GM12878 (cell line): ENCODE data around the gene SLC6A9. TPM values are rescaled to one million over a fixed set of nuclear protein-coding genes. Genes with fewer than 3 reads are reported as not detected.

ENCODE experiments used
- ATAC-seq: fragments of 200-7000 bp; cut with Tn5 transposase; 3 replicates; pipeline ENCODE4 v1.9.1; 2020; ENCODE audit warnings: mild to moderate bottlenecking, moderate library complexity
- BruUV-seq: library from RNA; stranded (reverse); fragments of 400-500 nt; replicated peaks from 2 replicates; lab custom pipeline; 2021; lab: Mats Ljungman, UMichigan
- CTCF ChIA-PET: fragments of 300-600 bp; sonication (Branson Sonifier 250); formaldehyde crosslinking; extraction: SDS; loops from one replicate; lab custom pipeline; 2021; ENCODE audit warnings: inconsistent platforms; lab: Yijun Ruan, JAX
- POLR2A ChIA-PET: fragments of 350-600 bp; formaldehyde crosslinking; extraction: SDS; loops from one replicate; lab custom pipeline; 2021; ENCODE audit warnings: inconsistent platforms; lab: Charles Lee
- RAD21 ChIA-PET: fragments of 300-600 bp; sonication (Branson Sonifier 250); formaldehyde crosslinking; loops from one replicate; lab custom pipeline; 2023; ENCODE audit warnings: antibody characterized with exemption; ENCODE audit not compliant: unreplicated experiment; lab: Charles Lee
- SMC1A ChIA-PET: fragments of 300-600 bp; sonication (Branson Sonifier 250); formaldehyde crosslinking; loops from one replicate; lab custom pipeline; 2023; ENCODE audit not compliant: unreplicated experiment, uncharacterized antibody; lab: Charles Lee
- DNase-seq: peaks from one replicate; pipeline ENCODE4 v3.0.0-alpha.2; 2011; ENCODE audit warnings: low read depth, low spot score
- FAIRE-seq: peaks from 3 replicates; lab custom pipeline; 2011; peaks lifted over from hg19 to GRCh38; lab: Jason Lieb, UNC
- H2AFZ ChIP-seq: 2 replicates; pipeline ENCODE4 v1.6.0; 2011; ENCODE audit warnings: low read depth, low read length, control low read depth; ENCODE audit not compliant: control insufficient read depth
- H3K27ac ChIP-seq: 2 replicates; pipeline ENCODE4 v1.5.1; 2011; ENCODE audit warnings: control low read depth; ENCODE audit not compliant: control insufficient read depth, insufficient read depth
- H3K27me3 ChIP-seq, 2 experiments: replicated peaks in 1 of 2; 2 replicates each; pipeline versions ENCODE4 v1.6.0 to v1.6.1; 2011; ENCODE audit warnings: low read length in 1 of 2; ENCODE audit not compliant: control insufficient read depth in 2 of 2, insufficient read depth in 2 of 2
- H3K36me3 ChIP-seq, 2 experiments: 2 replicates each; pipeline ENCODE4 v1.5.1; 2011; ENCODE audit warnings: low read length in 1 of 2; ENCODE audit not compliant: control insufficient read depth in 2 of 2, insufficient read depth in 2 of 2
- H3K4me1 ChIP-seq: 2 replicates; pipeline ENCODE4 v1.6.1; 2011; ENCODE audit warnings: mild to moderate bottlenecking, low read length, moderate library complexity, mixed read lengths; ENCODE audit not compliant: control insufficient read depth, insufficient read depth
- H3K4me2 ChIP-seq: 2 replicates; pipeline ENCODE4 v1.6.0; 2011; ENCODE audit warnings: control low read depth; ENCODE audit not compliant: control insufficient read depth, insufficient read depth
- H3K4me3 ChIP-seq: fragments of 200-600 bp; sonication (generic); 2 replicates; pipeline ENCODE4 v1.5.1; 2016
- H3K79me2 ChIP-seq: 2 replicates; pipeline ENCODE4 v1.6.0; 2011; ENCODE audit warnings: low read length; ENCODE audit not compliant: control insufficient read depth, insufficient read depth
- H3K9ac ChIP-seq: 2 replicates; pipeline ENCODE4 v1.8.0; 2011; ENCODE audit warnings: low read length, control low read depth, mixed read lengths; ENCODE audit not compliant: control insufficient read depth, insufficient read depth
- H3K9me3 ChIP-seq: replicated peaks from 3 replicates; pipeline ENCODE4 v1.5.1; 2011; ENCODE audit warnings: mild to moderate bottlenecking, low read length; ENCODE audit not compliant: control insufficient read depth, insufficient read depth
- H4K20me1 ChIP-seq: 2 replicates; pipeline ENCODE4 v1.6.0; 2011; ENCODE audit not compliant: control insufficient read depth, insufficient read depth
- ATF7 ChIP-seq: fragments of 450-650 bp; IDR thresholded peaks from 2 replicates; pipeline ENCODE4 v1.6.1; 2016; ENCODE audit warnings: low read depth, mild to moderate bottlenecking
- GATAD2B ChIP-seq: fragments of 450-650 bp; conservative IDR thresholded peaks from 2 replicates; pipeline ENCODE4 v1.6.1; 2017; ENCODE audit warnings: low read depth, mild to moderate bottlenecking, moderate library complexity
- HDAC2 ChIP-seq: fragments of 200-600 bp; sonication (generic); IDR thresholded peaks from 2 replicates; pipeline ENCODE4 v1.6.1; 2017
- KAT2A ChIP-seq: conservative IDR thresholded peaks from 2 replicates; pipeline ENCODE4 v1.6.1; 2011; ENCODE audit warnings: low read depth, low read length; ENCODE audit not compliant: control insufficient read depth
- KLF5 ChIP-seq: fragments of 450-650 bp; IDR thresholded peaks from 2 replicates; pipeline ENCODE4 v1.6.1; 2014; ENCODE audit warnings: mild to moderate bottlenecking; ENCODE audit not compliant: partially characterized antibody
- MYC ChIP-seq: IDR thresholded peaks from 2 replicates; pipeline ENCODE4 v1.6.1; 2011; ENCODE audit warnings: mild to moderate bottlenecking, low read length, moderate library complexity, inconsistent platforms; ENCODE audit not compliant: insufficient read depth, insufficient replicate concordance, insufficient read length, severe bottlenecking
- RBBP5 ChIP-seq: fragments of 200-600 bp; sonication (generic); conservative IDR thresholded peaks from 2 replicates; pipeline ENCODE4 v1.6.1; 2016
- SIX5 ChIP-seq: IDR thresholded peaks from 2 replicates; pipeline ENCODE4 v1.6.1; 2011; ENCODE audit warnings: mild to moderate bottlenecking, low read depth, low read length, moderate library complexity; ENCODE audit not compliant: severe bottlenecking
- SMARCA5 ChIP-seq: fragments of 450-650 bp; IDR thresholded peaks from 2 replicates; pipeline ENCODE4 v1.6.1; 2017; ENCODE audit warnings: mild to moderate bottlenecking
- ZNF217 ChIP-seq: fragments of 450-650 bp; IDR thresholded peaks from 2 replicates; pipeline ENCODE4 v1.6.1; 2017; ENCODE audit warnings: antibody characterized with exemption, mild to moderate bottlenecking
- ZNF592 ChIP-seq: fragments of 450-650 bp; IDR thresholded peaks from 2 replicates; pipeline ENCODE4 v1.6.1; 2017; ENCODE audit warnings: mild to moderate bottlenecking, moderate library complexity
- WGBS: methylation state at CpG from one replicate; pipeline ENCODE4 v1.1.6; 2016; ENCODE audit warnings: low lambda C conversion rate; ENCODE audit not compliant: insufficient replicate concordance, insufficient coverage; ENCODE audit errors: missing lambda C conversion rate; 5-methylcytosine and 5-hydroxymethylcytosine counted together
- in situ Hi-C: fragments of 300-500 bp; cut with MboI; formaldehyde crosslinking; loops from 9 replicates; pipeline ENCODE4 v1.14.3; 2018; ENCODE audit warnings: mixed read lengths
- intact Hi-C: fragments of 100-400 bp; cut with micrococcal nuclease; formaldehyde crosslinking; loops from one replicate; pipeline ENCODE4 v1.14.2; 2022; ENCODE audit not compliant: unreplicated experiment
- polyA plus RNA-seq, 11 experiments: library from polyadenylated mRNA; depleted of rRNA in 4 of 11; unstranded in 6 of 11; stranded (reverse) in 5 of 11; fragments of >200 nt; fragmentation: Nextera tagmentation in 4 of 11; fragmentation: Illumina TruSeq in 1 of 11; extraction: Ambion mirVana in 4 of 11; extraction: Trizol in 1 of 11; gene quantifications; 1 replicate in 1 of 11; 2 replicates in 10 of 11; pipeline versions ENCODE4 v1.2.1 to v1.2.3, GENCODE V29; 2011 to 2016; ENCODE audit warnings: inconsistent platforms in 2 of 11, missing spikeins in 2 of 11, low read depth in 1 of 11
- total RNA-seq, 4 experiments: library from RNA; depleted of rRNA in 3 of 4; stranded (reverse); fragments of >200 nt in 3 of 4; fragmentation: Illumina TruSeq in 1 of 4; extraction: Trizol in 1 of 4; gene quantifications; 2 replicates each; pipeline versions ENCODE4 v1.2.1 to v1.2.3, GENCODE V29; 2013 to 2021
- TF ChIP-seq, protein P1 (sequence below): IDR thresholded peaks from 2 replicates; pipeline ENCODE4 v1.6.1; 2012; ENCODE audit warnings: low read depth, low read length, improper control_type of control experiment
- TF ChIP-seq, protein P2 (sequence below): IDR thresholded peaks from 2 replicates; pipeline ENCODE4 v1.6.1; 2012; ENCODE audit warnings: low read depth, low read length, improper control_type of control experiment
- TF ChIP-seq, protein P3 (sequence below): fragments of 450-650 bp; IDR thresholded peaks from 2 replicates; pipeline ENCODE4 v1.6.1; 2017; ENCODE audit warnings: mild to moderate bottlenecking, low read depth, inconsistent platforms; ENCODE audit not compliant: poor library complexity, severe bottlenecking

Gene SLC6A9
- total and polyA plus RNA-seq, 10 of the 15 experiments (the other 5 are each of a cell fraction or from before 2014, with no cell fraction given) = 0.02 to 2.0 (median 0.63) TPM

- no peaks in the 10 kb centered on the region for H4K20me1 ChIP-seq
- peaks cover 18% of the 10 kb centered on the region for H3K79me2 ChIP-seq
- 96% methylated on average over 12 of the region's 12 CpGs for WGBS
- BruUV-seq = no TSS peak
- H3K27me3 ChIP-seq = no peaks in the 10 kb centered on the region
- ChIA-PET POLR2A (no interaction called here), RAD21 (no interaction called here), SMC1A (interaction anchor here (0.5 kb wide), 1 partner anchor 98 kb away, joined by 4 read pairs; no protein-coding TSS in a partner anchor), CTCF (no interaction called here)
- H3K9me3 ChIP-seq = no peaks in the 10 kb centered on the region
- FAIRE-seq (no peak), ATAC-seq (no peak), DNase-seq (no peak)
- H3K4me1 ChIP-seq = peaks cover 13% of the 10 kb centered on the region
- H3K9ac ChIP-seq = no peak overlapping the region
- H3K36me3 ChIP-seq = peaks cover 0 to 4% of the 10 kb centered on the region in 2 experiments; a peak in 3 of 4 replicates
- H2AFZ ChIP-seq = no peak overlapping the region
- intact Hi-C loops = no loop called here
- no peak overlapping the region for H3K4me3 ChIP-seq
- no peak overlapping the region for H3K27ac ChIP-seq
- H3K4me2 ChIP-seq = no peak overlapping the region
- in situ Hi-C loops = no loop called here
- TF ChIP-seq ZNF592 (no peak), KAT2A (no peak), GATAD2B (no peak), HDAC2 (no peak), ZNF217 (no peak), MYC (no peak), ATF7 (no peak), KLF5 (no peak), RBBP5 (no peak), SMARCA5 (no peak), SIX5 (no peak)
- TF ChIP-seq, protein P1, sequence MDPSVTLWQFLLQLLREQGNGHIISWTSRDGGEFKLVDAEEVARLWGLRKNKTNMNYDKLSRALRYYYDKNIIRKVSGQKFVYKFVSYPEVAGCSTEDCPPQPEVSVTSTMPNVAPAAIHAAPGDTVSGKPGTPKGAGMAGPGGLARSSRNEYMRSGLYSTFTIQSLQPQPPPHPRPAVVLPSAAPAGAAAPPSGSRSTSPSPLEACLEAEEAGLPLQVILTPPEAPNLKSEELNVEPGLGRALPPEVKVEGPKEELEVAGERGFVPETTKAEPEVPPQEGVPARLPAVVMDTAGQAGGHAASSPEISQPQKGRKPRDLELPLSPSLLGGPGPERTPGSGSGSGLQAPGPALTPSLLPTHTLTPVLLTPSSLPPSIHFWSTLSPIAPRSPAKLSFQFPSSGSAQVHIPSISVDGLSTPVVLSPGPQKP = no peak
- TF ChIP-seq, protein P2, sequence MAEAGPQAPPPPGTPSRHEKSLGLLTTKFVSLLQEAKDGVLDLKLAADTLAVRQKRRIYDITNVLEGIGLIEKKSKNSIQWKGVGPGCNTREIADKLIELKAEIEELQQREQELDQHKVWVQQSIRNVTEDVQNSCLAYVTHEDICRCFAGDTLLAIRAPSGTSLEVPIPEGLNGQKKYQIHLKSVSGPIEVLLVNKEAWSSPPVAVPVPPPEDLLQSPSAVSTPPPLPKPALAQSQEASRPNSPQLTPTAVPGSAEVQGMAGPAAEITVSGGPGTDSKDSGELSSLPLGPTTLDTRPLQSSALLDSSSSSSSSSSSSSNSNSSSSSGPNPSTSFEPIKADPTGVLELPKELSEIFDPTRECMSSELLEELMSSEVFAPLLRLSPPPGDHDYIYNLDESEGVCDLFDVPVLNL = no peak
- TF ChIP-seq, protein P3, sequence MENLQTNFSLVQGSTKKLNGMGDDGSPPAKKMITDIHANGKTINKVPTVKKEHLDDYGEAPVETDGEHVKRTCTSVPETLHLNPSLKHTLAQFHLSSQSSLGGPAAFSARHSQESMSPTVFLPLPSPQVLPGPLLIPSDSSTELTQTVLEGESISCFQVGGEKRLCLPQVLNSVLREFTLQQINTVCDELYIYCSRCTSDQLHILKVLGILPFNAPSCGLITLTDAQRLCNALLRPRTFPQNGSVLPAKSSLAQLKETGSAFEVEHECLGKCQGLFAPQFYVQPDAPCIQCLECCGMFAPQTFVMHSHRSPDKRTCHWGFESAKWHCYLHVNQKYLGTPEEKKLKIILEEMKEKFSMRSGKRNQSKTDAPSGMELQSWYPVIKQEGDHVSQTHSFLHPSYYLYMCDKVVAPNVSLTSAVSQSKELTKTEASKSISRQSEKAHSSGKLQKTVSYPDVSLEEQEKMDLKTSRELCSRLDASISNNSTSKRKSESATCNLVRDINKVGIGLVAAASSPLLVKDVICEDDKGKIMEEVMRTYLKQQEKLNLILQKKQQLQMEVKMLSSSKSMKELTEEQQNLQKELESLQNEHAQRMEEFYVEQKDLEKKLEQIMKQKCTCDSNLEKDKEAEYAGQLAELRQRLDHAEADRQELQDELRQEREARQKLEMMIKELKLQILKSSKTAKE = no peak
Observed at GRCh38 chr1:43983253-43983899, 47.9 kb downstream of the SLC6A9 start.
